ENCODE results near the gene SSH2.

- TF ChIP-seq POLR2A (IDR thresholded peaks at IDR 0.05; ENCODE audit: insufficient read depth in 1 of 2, low read depth in 2 of 2, low read length in 2 of 2): no peak
- no peak for TF ChIP-seq ZNF121 (CRISPR knock-in tag; IDR thresholded peaks at IDR 0.05)
- no peak for TF ChIP-seq ATAD3A (CRISPR knock-in tag; IDR thresholded peaks at IDR 0.05)
- TF ChIP-seq, protein P1, sequence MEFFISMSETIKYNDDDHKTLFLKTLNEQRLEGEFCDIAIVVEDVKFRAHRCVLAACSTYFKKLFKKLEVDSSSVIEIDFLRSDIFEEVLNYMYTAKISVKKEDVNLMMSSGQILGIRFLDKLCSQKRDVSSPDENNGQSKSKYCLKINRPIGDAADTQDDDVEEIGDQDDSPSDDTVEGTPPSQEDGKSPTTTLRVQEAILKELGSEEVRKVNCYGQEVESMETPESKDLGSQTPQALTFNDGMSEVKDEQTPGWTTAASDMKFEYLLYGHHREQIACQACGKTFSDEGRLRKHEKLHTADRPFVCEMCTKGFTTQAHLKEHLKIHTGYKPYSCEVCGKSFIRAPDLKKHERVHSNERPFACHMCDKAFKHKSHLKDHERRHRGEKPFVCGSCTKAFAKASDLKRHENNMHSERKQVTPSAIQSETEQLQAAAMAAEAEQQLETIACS (CRISPR knock-in tag; IDR thresholded peaks at IDR 0.05): no peak
- TF ChIP-seq PRDM10 (CRISPR knock-in tag; IDR thresholded peaks at IDR 0.05; ENCODE audit: low read depth): no peak
- TF ChIP-seq HINFP (CRISPR knock-in tag; IDR thresholded peaks at IDR 0.05; ENCODE audit: low read depth): no peak
- TF ChIP-seq FOXM1 (CRISPR knock-in tag; IDR thresholded peaks at IDR 0.05): no peak
- TF ChIP-seq SMAD3 (CRISPR knock-in tag; IDR thresholded peaks at IDR 0.05): no peak
Measured at GRCh38 chr17:29749045-29749825, 180.8 kb downstream of the SSH2 start.

Data from HepG2 (cell line).